Testis (tissue), 3 donors: ENCODE data around the gene TMEM225B. TPM values are rescaled to one million over a fixed set of nuclear protein-coding genes. Genes with fewer than 3 reads are reported as not detected.

Experiments
- polyA plus RNA-seq: library from polyadenylated mRNA; stranded (reverse); fragments of 350-450 nt; fragmentation: Illumina TruSeq; extraction: RNeasy Lipid Tissue Mini Kit (QIAGEN cat#74804); gene quantifications from one replicate; pipeline ENCODE4 v1.2.3, GENCODE V29; 2014; ENCODE audit warnings: low read depth, low replicate concordance; ENCODE audit not compliant: insufficient read depth
- total RNA-seq, 2 donors: library from RNA; depleted of rRNA; stranded (reverse); fragments of >200 nt; gene quantifications; one replicate each; pipeline ENCODE4 v1.2.3, GENCODE V29; 2016

Gene TMEM225B
- total and polyA plus RNA-seq, 3 donors from 2014 or later, result 57.0 to 406 (median 62.1) TPM

Other genes with a start within 250 kb of the TMEM225B start
- gene ARPC1B, start 223.5 kb upstream of the TMEM225B start, total RNA-seq, result 10 to 100 TPM; 50.5 to 64.9 TPM
- gene ARPC1B, start 223.5 kb upstream of the TMEM225B start, polyA plus RNA-seq, result 64.6 TPM
- 10 to 100 TPM; 50.5 to 74.0 TPM for gene PDAP1, start 189.7 kb upstream of the TMEM225B start, total RNA-seq
- 126 TPM for gene PDAP1, start 189.7 kb upstream of the TMEM225B start, polyA plus RNA-seq
- 100 to 1,000 TPM in 1 of 2 donors, 10 to 100 TPM in 1; 91.2 to 123 TPM for gene BUD31, start 189.3 kb upstream of the TMEM225B start, total RNA-seq
- gene BUD31, start 189.3 kb upstream of the TMEM225B start, polyA plus RNA-seq, result 174 TPM
- gene PTCD1, start 159.5 kb upstream of the TMEM225B start, total RNA-seq, result 10 to 100 TPM; 13.6 to 14.4 TPM
- 6.1 TPM for gene PTCD1, start 159.5 kb upstream of the TMEM225B start, polyA plus RNA-seq
- gene CPSF4, start 159.3 kb upstream of the TMEM225B start, total RNA-seq, result 100 to 1,000 TPM; 107 to 130 TPM
- gene CPSF4, start 159.3 kb upstream of the TMEM225B start, polyA plus RNA-seq, result 82.4 TPM
- 100 to 1,000 TPM; 582 to 769 TPM for gene ATP5MF, start 132.1 kb upstream of the TMEM225B start, total RNA-seq
- gene ATP5MF, start 132.1 kb upstream of the TMEM225B start, polyA plus RNA-seq, result 594 TPM
- 10 to 100 TPM; 26.2 to 32.0 TPM for gene ZNF789, start 125.4 kb upstream of the TMEM225B start, total RNA-seq
- gene ZNF789, start 125.4 kb upstream of the TMEM225B start, polyA plus RNA-seq, result 30.9 TPM
- 10 to 100 TPM; 45.3 to 65.0 TPM for gene ZNF394, start 98.0 kb upstream of the TMEM225B start, total RNA-seq
- 24.6 TPM for gene ZNF394, start 98.0 kb upstream of the TMEM225B start, polyA plus RNA-seq
- 10 to 100 TPM; 19.9 to 24.9 TPM for gene ZKSCAN5, start 93.6 kb upstream of the TMEM225B start, total RNA-seq
- gene ZKSCAN5, start 93.6 kb upstream of the TMEM225B start, polyA plus RNA-seq, result 24.7 TPM
- gene FAM200A, start 46.2 kb upstream of the TMEM225B start, total RNA-seq, result 10 to 100 TPM in 1 of 2 donors, 1 to 10 TPM in 1; 9.2 to 11.5 TPM
- 11.4 TPM for gene FAM200A, start 46.2 kb upstream of the TMEM225B start, polyA plus RNA-seq
- gene ZNF655, start 39.6 kb upstream of the TMEM225B start, total RNA-seq, result 100 to 1,000 TPM; 120 to 149 TPM
- 45.9 TPM for gene ZNF655, start 39.6 kb upstream of the TMEM225B start, polyA plus RNA-seq
- gene ZSCAN25, start 18.7 kb downstream of the TMEM225B start, total RNA-seq, result 10 to 100 TPM; 31.0 to 36.0 TPM
- 14.1 TPM for gene ZSCAN25, start 18.7 kb downstream of the TMEM225B start, polyA plus RNA-seq
- under 1 TPM; 0.12 to 0.63 TPM for gene CYP3A5, start 81.7 kb downstream of the TMEM225B start, total RNA-seq
- gene CYP3A5, start 81.7 kb downstream of the TMEM225B start, polyA plus RNA-seq, result 0.55 TPM
- gene CYP3A7, start 136.9 kb downstream of the TMEM225B start, total RNA-seq, result not detected
- gene CYP3A7, start 136.9 kb downstream of the TMEM225B start, polyA plus RNA-seq, result not detected
- gene CYP3A4, start 185.9 kb downstream of the TMEM225B start, total RNA-seq, result 1 to 10 TPM; 1.3 to 1.8 TPM
- gene CYP3A4, start 185.9 kb downstream of the TMEM225B start, polyA plus RNA-seq, result 0.34 TPM
- under 1 TPM in 1 of 2 donors, not detected in 1; 0.37 TPM for gene CYP3A43, start 229.7 kb downstream of the TMEM225B start, total RNA-seq
- gene CYP3A43, start 229.7 kb downstream of the TMEM225B start, polyA plus RNA-seq, result 3.6 TPM